GM23338 (cell line): ENCODE results near the gene ACOX3. TPM values are rescaled to one million over a fixed set of nuclear protein-coding genes. Genes with fewer than 3 reads are reported as not detected.

Experiments used
- ATAC-seq: fragments of 200-7000 bp; cut with Tn5 transposase; 3 replicates; pipeline ENCODE4 v1.9.1; 2020
- DNase-seq: peaks from one replicate; pipeline ENCODE4 v3.0.0-alpha.2; 2015; ENCODE audit warnings: low spot score
- H2AFZ ChIP-seq: fragments of 200-600 bp; sonication (generic); 2 replicates; pipeline ENCODE4 v1.8.0; 2016; ENCODE audit warnings: antibody characterized with exemption, mild to moderate bottlenecking, moderate library complexity
- H3F3A ChIP-seq: fragments of 200-600 bp; sonication (generic); replicated peaks from 2 replicates; pipeline ENCODE4 v1.8.0; 2017; ENCODE audit warnings: antibody characterized with exemption, mixed run types, low read depth
- H3K27ac ChIP-seq: fragments of 200-600 bp; sonication (generic); 2 replicates; pipeline ENCODE4 v1.6.1; 2016; ENCODE audit warnings: low read depth
- H3K27me3 ChIP-seq: fragments of 200-600 bp; sonication (generic); 2 replicates; pipeline ENCODE4 v1.8.0; 2016; ENCODE audit warnings: mild to moderate bottlenecking, mixed run types, moderate library complexity; ENCODE audit not compliant: insufficient read depth
- H3K36me3 ChIP-seq: fragments of 200-600 bp; sonication (generic); 2 replicates; pipeline ENCODE4 v1.8.0; 2016; ENCODE audit warnings: mild to moderate bottlenecking; ENCODE audit not compliant: insufficient read depth
- H3K4me1 ChIP-seq: fragments of 200-600 bp; sonication (generic); 2 replicates; pipeline ENCODE4 v1.8.0; 2016; ENCODE audit warnings: mild to moderate bottlenecking, moderate library complexity; ENCODE audit not compliant: insufficient read depth
- H3K4me2 ChIP-seq: fragments of 200-600 bp; sonication (generic); 2 replicates; pipeline ENCODE4 v1.7.1; 2017; ENCODE audit warnings: mixed run types
- H3K4me3 ChIP-seq: fragments of 200-600 bp; sonication (generic); 2 replicates; pipeline ENCODE4 v1.6.1; 2016; ENCODE audit warnings: mixed run types
- H3K79me2 ChIP-seq: fragments of 200-600 bp; sonication (generic); replicated peaks from 2 replicates; pipeline ENCODE4 v1.8.0; 2017; ENCODE audit warnings: mild to moderate bottlenecking; ENCODE audit not compliant: insufficient read depth
- H3K9me2 ChIP-seq: fragments of 200-600 bp; sonication (generic); 2 replicates; pipeline ENCODE4 v1.8.0; 2017; ENCODE audit not compliant: insufficient read depth
- H4K20me1 ChIP-seq: fragments of 200-600 bp; sonication (generic); replicated peaks from 2 replicates; pipeline ENCODE4 v1.8.0; 2017; ENCODE audit warnings: mild to moderate bottlenecking; ENCODE audit not compliant: insufficient read depth
- H3K27ac Mint-ChIP-seq: 2 replicates; pipeline ENCODE4 v1.8.0; 2020; ENCODE audit warnings: inconsistent platforms, mild to moderate bottlenecking, moderate library complexity, mixed read lengths
- H3K27me3 Mint-ChIP-seq: 3 replicates; pipeline ENCODE4 v1.8.0; 2022; ENCODE audit warnings: low read depth, mild to moderate bottlenecking, moderate library complexity, mixed read lengths, inconsistent platforms; ENCODE audit not compliant: insufficient read depth, poor library complexity
- H3K36me3 Mint-ChIP-seq: 3 replicates; pipeline ENCODE4 v1.8.0; 2021; ENCODE audit warnings: low read depth, mild to moderate bottlenecking, inconsistent platforms, moderate library complexity, mixed read lengths
- H3K4me1 Mint-ChIP-seq: 3 replicates; pipeline ENCODE4 v1.8.0; 2020; ENCODE audit warnings: mild to moderate bottlenecking, inconsistent platforms, mixed read lengths
- H3K4me3 Mint-ChIP-seq: 3 replicates; pipeline ENCODE4 v1.8.0; 2021; ENCODE audit warnings: moderate library complexity, mild to moderate bottlenecking, inconsistent platforms, mixed read lengths
- H3K9me3 Mint-ChIP-seq: 3 replicates; pipeline ENCODE4 v1.8.0; 2020; ENCODE audit warnings: moderate library complexity, mild to moderate bottlenecking, inconsistent platforms, mixed read lengths
- ETS1 ChIP-seq: IDR thresholded peaks from 2 replicates; pipeline ENCODE4 v1.6.1; 2016; ENCODE audit warnings: antibody characterized with exemption
- POLR2AphosphoS5 ChIP-seq: IDR thresholded peaks from 2 replicates; pipeline ENCODE4 v1.6.1; 2016; ENCODE audit warnings: antibody characterized with exemption, low read depth
- REST ChIP-seq: IDR thresholded peaks from one replicate; pipeline ENCODE4 v1.6.1; 2018; ENCODE audit warnings: antibody characterized with exemption; ENCODE audit not compliant: unreplicated experiment
- STAT1 ChIP-seq: IDR thresholded peaks from one replicate; pipeline ENCODE4 v1.6.1; 2016; ENCODE audit warnings: antibody characterized with exemption; ENCODE audit not compliant: unreplicated experiment
- ZNF114 ChIP-seq: fragments of 250-450 bp; sonication (Bioruptor Pico); IDR thresholded peaks from 2 replicates; pipeline ENCODE4 v1.5.0; 2020; ENCODE audit warnings: mild to moderate bottlenecking, moderate library complexity
- ZNF331 ChIP-seq: fragments of 250-450 bp; sonication (Bioruptor Pico); IDR thresholded peaks from 2 replicates; pipeline ENCODE4 v1.5.0; 2020; ENCODE audit warnings: low read depth, mild to moderate bottlenecking, moderate library complexity
- polyA plus RNA-seq: library from polyadenylated mRNA; unstranded; fragments of >200 nt; fragmentation: Nextera tagmentation; extraction: Ambion mirVana; gene quantifications from 2 replicates; pipeline ENCODE4 v1.2.1, GENCODE V29; 2016
- total RNA-seq: library from RNA; depleted of rRNA; stranded (reverse); fragments of >200 nt; shearing (Covaris generic); gene quantifications from 2 replicates; pipeline ENCODE4 v1.2.3, GENCODE V29; 2014

ACOX3 gene
- total and polyA plus RNA-seq, 2 experiments from 2014 or later, result 6.4 to 17.2 TPM

- TF ChIP-seq REST, result no peak
Observed at GRCh38 chr4:8368061-8368481, 72.5 kb downstream of the ACOX3 start (continued).

GRCh38 chr4:8366601-8367000, 73.9 kb downstream of the ACOX3 start:
- Histone ChIP-seq H3K4me2 (no peak overlapping the region), H2AFZ (no peak overlapping the region), H3K27me3 (peaks cover 10% of the 10 kb centered on the region; the same call in 1 of the 2 replicates), H3K4me1 (no peaks in the 10 kb centered on the region), H3K4me3 (no peak overlapping the region), H3K9me2 (no peaks in the 10 kb centered on the region), H4K20me1 (no peaks in the 10 kb centered on the region), H3K27ac (no peak overlapping the region), H3K36me3 (peaks cover 5% of the 10 kb centered on the region; the same call in 1 of the 2 replicates), H3F3A (no peaks in the 10 kb centered on the region), H3K79me2 (no peaks in the 10 kb centered on the region)
- DNase-seq, result no peak
- peaks cover 23% of the 10 kb centered on the region for H3K36me3 Mint-ChIP-seq
- no peak for ATAC-seq
- peaks cover 18% of the 10 kb centered on the region for H3K27me3 Mint-ChIP-seq
- no peak overlapping the region for H3K27ac Mint-ChIP-seq
- TF ChIP-seq ETS1 (no peak), POLR2AphosphoS5 (no peak)
- H3K4me3 Mint-ChIP-seq, result no peak overlapping the region
- peaks cover 9% of the 10 kb centered on the region; the same call in 2 of the 3 replicates for H3K4me1 Mint-ChIP-seq
- H3K9me3 Mint-ChIP-seq, result peaks cover 20% of the 10 kb centered on the region

GRCh38 chr4:8365951-8366350, 74.6 kb downstream of the ACOX3 start:
- Mint-ChIP-seq H3K9me3 (peaks cover 27% of the 10 kb centered on the region), H3K36me3 (peaks cover 29% of the 10 kb centered on the region), H3K4me3 (no peak overlapping the region), H3K4me1 (peaks cover 9% of the 10 kb centered on the region; the same call in 2 of the 3 replicates), H3K27ac (no peak overlapping the region), H3K27me3 (peaks cover 17% of the 10 kb centered on the region)
- DNase-seq (no peak), ATAC-seq (no peak)
- no peaks in the 10 kb centered on the region for H3K79me2 ChIP-seq
- no peaks in the 10 kb centered on the region for H4K20me1 ChIP-seq
- H3F3A ChIP-seq, result no peaks in the 10 kb centered on the region
- H3K4me1 ChIP-seq, result no peaks in the 10 kb centered on the region
- no peak overlapping the region for H3K27ac ChIP-seq
- no peaks in the 10 kb centered on the region for H3K9me2 ChIP-seq
- H2AFZ ChIP-seq, result no peak overlapping the region
- H3K4me2 ChIP-seq, result no peak overlapping the region
- H3K27me3 ChIP-seq, result peaks cover 15% of the 10 kb centered on the region; the same call in 1 of the 2 replicates
- no peak overlapping the region for H3K4me3 ChIP-seq
- peaks cover 7% of the 10 kb centered on the region; the same call in 1 of the 2 replicates for H3K36me3 ChIP-seq
- TF ChIP-seq STAT1 (no peak), REST (no peak), ZNF331 (CRISPR knock-in tag) (no peak), POLR2AphosphoS5 (no peak), ZNF114 (CRISPR knock-in tag) (no peak)
